GM23338 (cell line): Measurements from ENCODE around the gene ANKRD34B. TPM values are rescaled to one million over a fixed set of nuclear protein-coding genes. Genes with fewer than 3 reads are reported as not detected.
A peak's percentile ranks its signal among the peaks of the same experiment; 100 is the strongest.

Source experiments
- ATAC-seq: fragments of 200-7000 bp; cut with Tn5 transposase; 3 replicates; pipeline ENCODE4 v1.9.1; 2020
- DNase-seq: peaks from one replicate; pipeline ENCODE4 v3.0.0-alpha.2; 2015; ENCODE audit warnings: low spot score
- H2AFZ ChIP-seq: fragments of 200-600 bp; sonication (generic); 2 replicates; pipeline ENCODE4 v1.8.0; 2016; ENCODE audit warnings: antibody characterized with exemption, mild to moderate bottlenecking, moderate library complexity
- H3F3A ChIP-seq: fragments of 200-600 bp; sonication (generic); replicated peaks from 2 replicates; pipeline ENCODE4 v1.8.0; 2017; ENCODE audit warnings: antibody characterized with exemption, mixed run types, low read depth
- H3K27ac ChIP-seq: fragments of 200-600 bp; sonication (generic); 2 replicates; pipeline ENCODE4 v1.6.1; 2016; ENCODE audit warnings: low read depth
- H3K27me3 ChIP-seq: fragments of 200-600 bp; sonication (generic); 2 replicates; pipeline ENCODE4 v1.8.0; 2016; ENCODE audit warnings: mild to moderate bottlenecking, mixed run types, moderate library complexity; ENCODE audit not compliant: insufficient read depth
- H3K36me3 ChIP-seq: fragments of 200-600 bp; sonication (generic); 2 replicates; pipeline ENCODE4 v1.8.0; 2016; ENCODE audit warnings: mild to moderate bottlenecking; ENCODE audit not compliant: insufficient read depth
- H3K4me1 ChIP-seq: fragments of 200-600 bp; sonication (generic); 2 replicates; pipeline ENCODE4 v1.8.0; 2016; ENCODE audit warnings: mild to moderate bottlenecking, moderate library complexity; ENCODE audit not compliant: insufficient read depth
- H3K4me2 ChIP-seq: fragments of 200-600 bp; sonication (generic); 2 replicates; pipeline ENCODE4 v1.7.1; 2017; ENCODE audit warnings: mixed run types
- H3K4me3 ChIP-seq: fragments of 200-600 bp; sonication (generic); 2 replicates; pipeline ENCODE4 v1.6.1; 2016; ENCODE audit warnings: mixed run types
- H3K79me2 ChIP-seq: fragments of 200-600 bp; sonication (generic); replicated peaks from 2 replicates; pipeline ENCODE4 v1.8.0; 2017; ENCODE audit warnings: mild to moderate bottlenecking; ENCODE audit not compliant: insufficient read depth
- H3K9me2 ChIP-seq: fragments of 200-600 bp; sonication (generic); 2 replicates; pipeline ENCODE4 v1.8.0; 2017; ENCODE audit not compliant: insufficient read depth
- H4K20me1 ChIP-seq: fragments of 200-600 bp; sonication (generic); replicated peaks from 2 replicates; pipeline ENCODE4 v1.8.0; 2017; ENCODE audit warnings: mild to moderate bottlenecking; ENCODE audit not compliant: insufficient read depth
- H3K27ac Mint-ChIP-seq: 2 replicates; pipeline ENCODE4 v1.8.0; 2020; ENCODE audit warnings: inconsistent platforms, mild to moderate bottlenecking, moderate library complexity, mixed read lengths
- H3K27me3 Mint-ChIP-seq: 3 replicates; pipeline ENCODE4 v1.8.0; 2022; ENCODE audit warnings: low read depth, mild to moderate bottlenecking, moderate library complexity, mixed read lengths, inconsistent platforms; ENCODE audit not compliant: insufficient read depth, poor library complexity
- H3K36me3 Mint-ChIP-seq: 3 replicates; pipeline ENCODE4 v1.8.0; 2021; ENCODE audit warnings: low read depth, mild to moderate bottlenecking, inconsistent platforms, moderate library complexity, mixed read lengths
- H3K4me1 Mint-ChIP-seq: 3 replicates; pipeline ENCODE4 v1.8.0; 2020; ENCODE audit warnings: mild to moderate bottlenecking, inconsistent platforms, mixed read lengths
- H3K4me3 Mint-ChIP-seq: 3 replicates; pipeline ENCODE4 v1.8.0; 2021; ENCODE audit warnings: moderate library complexity, mild to moderate bottlenecking, inconsistent platforms, mixed read lengths
- H3K9me3 Mint-ChIP-seq: 3 replicates; pipeline ENCODE4 v1.8.0; 2020; ENCODE audit warnings: moderate library complexity, mild to moderate bottlenecking, inconsistent platforms, mixed read lengths
- CREB1 ChIP-seq: fragments of 250-450 bp; sonication (Bioruptor Pico); IDR thresholded peaks from 2 replicates; pipeline ENCODE4 v1.5.0; 2020; ENCODE audit warnings: low read depth, mild to moderate bottlenecking, moderate library complexity
- CTCF ChIP-seq, 2 experiments: fragments of 200-600 bp in 1 of 2; sonication (generic) in 1 of 2; conservative IDR thresholded peaks; 2 replicates each; pipeline versions ENCODE4 v1.5.1 to v1.6.1; 2016 to 2017; ENCODE audit warnings: antibody characterized with exemption in 2 of 2, low read depth in 2 of 2, mild to moderate bottlenecking in 2 of 2, moderate library complexity in 1 of 2
- ETS1 ChIP-seq: IDR thresholded peaks from 2 replicates; pipeline ENCODE4 v1.6.1; 2016; ENCODE audit warnings: antibody characterized with exemption
- EZH2 ChIP-seq: fragments of 200-600 bp; sonication (generic); IDR thresholded peaks from one replicate; pipeline ENCODE4 v1.8.0; 2017; ENCODE audit warnings: antibody characterized with exemption, mild to moderate bottlenecking, low read depth; ENCODE audit not compliant: unreplicated experiment
- EZH2phosphoT487 ChIP-seq: fragments of 200-600 bp; sonication (generic); IDR thresholded peaks from one replicate; pipeline ENCODE4 v1.8.1; 2018; ENCODE audit warnings: antibody characterized with exemption; ENCODE audit not compliant: unreplicated experiment
- JUNB ChIP-seq: IDR thresholded peaks from one replicate; pipeline ENCODE4 v1.6.1; 2016; ENCODE audit warnings: antibody characterized with exemption; ENCODE audit not compliant: unreplicated experiment
- NANOG ChIP-seq: IDR thresholded peaks from 2 replicates; pipeline ENCODE4 v1.6.1; 2016; ENCODE audit warnings: antibody characterized with exemption, borderline replicate concordance
- POLR2AphosphoS5 ChIP-seq: IDR thresholded peaks from 2 replicates; pipeline ENCODE4 v1.6.1; 2016; ENCODE audit warnings: antibody characterized with exemption, low read depth
- REST ChIP-seq: IDR thresholded peaks from one replicate; pipeline ENCODE4 v1.6.1; 2018; ENCODE audit warnings: antibody characterized with exemption; ENCODE audit not compliant: unreplicated experiment
- STAT1 ChIP-seq: IDR thresholded peaks from one replicate; pipeline ENCODE4 v1.6.1; 2016; ENCODE audit warnings: antibody characterized with exemption; ENCODE audit not compliant: unreplicated experiment
- ZNF114 ChIP-seq: fragments of 250-450 bp; sonication (Bioruptor Pico); IDR thresholded peaks from 2 replicates; pipeline ENCODE4 v1.5.0; 2020; ENCODE audit warnings: mild to moderate bottlenecking, moderate library complexity
- ZNF331 ChIP-seq: fragments of 250-450 bp; sonication (Bioruptor Pico); IDR thresholded peaks from 2 replicates; pipeline ENCODE4 v1.5.0; 2020; ENCODE audit warnings: low read depth, mild to moderate bottlenecking, moderate library complexity
- ZNF462 ChIP-seq: fragments of 250-450 bp; sonication (Bioruptor Pico); IDR thresholded peaks from 2 replicates; pipeline ENCODE4 v1.5.0; 2020; ENCODE audit warnings: mild to moderate bottlenecking, moderate library complexity
- polyA plus RNA-seq: library from polyadenylated mRNA; unstranded; fragments of >200 nt; fragmentation: Nextera tagmentation; extraction: Ambion mirVana; gene quantifications from 2 replicates; pipeline ENCODE4 v1.2.1, GENCODE V29; 2016
- total RNA-seq: library from RNA; depleted of rRNA; stranded (reverse); fragments of >200 nt; shearing (Covaris generic); gene quantifications from 2 replicates; pipeline ENCODE4 v1.2.3, GENCODE V29; 2014

Gene ANKRD34B
- total and polyA plus RNA-seq, 2 experiments from 2014 or later = 1.6 to 2.9 TPM

- H3K36me3 ChIP-seq = no peaks in the 10 kb centered on the region
- H3K27me3 ChIP-seq = no peaks in the 10 kb centered on the region
- Mint-ChIP-seq H3K9me3 (no peaks in the 10 kb centered on the region; the same call in 2 of the 3 replicates), H3K4me1 (no peaks in the 10 kb centered on the region), H3K27ac (no peak overlapping the region), H3K27me3 (peaks cover 2% of the 10 kb centered on the region), H3K36me3 (no peaks in the 10 kb centered on the region), H3K4me3 (no peak overlapping the region)
- no peaks in the 10 kb centered on the region for H3K4me1 ChIP-seq
- peak; percentile 80 for ATAC-seq
- H3K4me2 ChIP-seq = no peak overlapping the region
- no peaks in the 10 kb centered on the region for H3K79me2 ChIP-seq
- H3K27ac ChIP-seq = no peak overlapping the region
- H3F3A ChIP-seq = no peaks in the 10 kb centered on the region
- peak; percentile 36 for DNase-seq
- H4K20me1 ChIP-seq = no peaks in the 10 kb centered on the region
- H3K9me2 ChIP-seq = no peaks in the 10 kb centered on the region
- H2AFZ ChIP-seq = no peak overlapping the region
- H3K4me3 ChIP-seq = no peak overlapping the region
- TF ChIP-seq ZNF462 (CRISPR knock-in tag) = no peak
- TF ChIP-seq ZNF114 (CRISPR knock-in tag) = no peak
- no peak for TF ChIP-seq NANOG
- no peak for TF ChIP-seq REST
- no peak for TF ChIP-seq STAT1
- TF ChIP-seq EZH2phosphoT487 = no peak
- no peak for TF ChIP-seq EZH2
- no peak for TF ChIP-seq POLR2AphosphoS5
- TF ChIP-seq JUNB = no peak
- TF ChIP-seq ZNF331 (CRISPR knock-in tag) = no peak
- TF ChIP-seq ETS1 = no peak
- TF ChIP-seq CREB1 (CRISPR knock-in tag) = no peak
- TF ChIP-seq CTCF (conservative IDR thresholded peaks at IDR 0.05; ENCODE audit: low read depth in 2 of 2) = no peak
These were observed 62.4 kb downstream of the ANKRD34B start for GRCh38 chr5:80507663-80508062.
